UCSD-AML1 (cell line): ENCODE results near the gene SFMBT2.

Experiments
- DNase-seq: peaks from one replicate; lab custom pipeline; 2025; ENCODE audit not compliant: unreplicated experiment; lab: John Stamatoyannopoulos, UW

Gene SFMBT2

GRCh38 chr10:7157091-7157490, 253.7 kb downstream of the SFMBT2 start:
- no peak for DNase-seq

DNA sequence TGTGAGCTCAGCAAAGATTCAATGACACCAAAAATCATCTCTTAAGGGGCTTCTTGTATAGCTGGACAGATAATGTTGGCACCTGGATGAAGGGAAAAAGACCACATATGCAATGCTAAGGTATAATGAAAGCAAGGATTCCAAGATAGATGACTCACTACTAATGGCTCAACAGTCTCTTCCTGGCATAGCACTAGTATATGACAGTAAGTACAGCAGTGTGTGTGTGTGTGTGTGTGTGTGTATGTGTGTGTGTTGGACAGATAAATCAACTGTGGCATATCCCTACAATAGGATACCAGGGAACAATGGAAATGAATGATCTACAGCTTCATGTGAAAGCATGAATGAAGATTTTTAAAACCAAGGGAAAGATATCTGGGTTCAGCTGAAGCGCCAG, 257.1 kb downstream of the SFMBT2 start:
- DNase-seq, result no peak

DNA sequence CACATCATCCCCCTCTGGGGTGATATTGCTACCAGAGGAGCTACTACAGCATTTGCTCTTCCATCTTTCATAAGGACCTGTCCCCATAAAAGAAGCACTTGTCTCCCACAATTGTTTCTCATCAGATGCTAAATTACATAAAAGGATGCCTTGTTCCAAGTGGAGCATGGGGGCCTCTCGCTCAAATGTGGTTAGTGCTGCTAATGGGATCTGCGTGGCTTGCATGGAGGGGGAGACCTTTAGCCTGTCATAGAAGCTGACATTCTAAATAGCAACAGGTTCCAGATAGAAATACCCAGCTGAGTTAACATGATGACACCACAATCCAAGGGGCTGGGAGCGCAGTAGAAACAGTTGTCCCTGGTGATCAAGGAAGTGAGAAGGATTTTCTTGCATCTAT, 257.9 kb downstream of the SFMBT2 start:
- no peak for DNase-seq

DNA sequence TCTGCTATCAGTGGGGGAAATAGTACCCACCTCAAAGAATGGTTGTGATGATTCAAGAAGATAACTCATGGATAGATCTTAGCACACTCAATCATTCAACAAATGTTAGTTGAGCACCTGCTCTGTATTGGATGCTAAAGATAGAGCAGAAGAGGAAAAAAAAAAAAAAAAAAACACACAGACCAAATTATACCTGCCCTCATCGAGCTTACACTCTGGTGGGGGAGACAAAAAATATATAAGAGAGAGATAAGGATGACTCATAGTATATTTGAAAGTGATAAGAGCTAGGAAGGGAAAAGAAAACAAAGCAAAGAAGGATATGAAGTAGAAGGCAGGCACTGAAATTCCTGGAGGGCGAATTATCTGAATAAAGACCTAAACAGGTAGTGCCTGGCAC, 258.5 kb downstream of the SFMBT2 start:
- DNase-seq, result no peak

DNA sequence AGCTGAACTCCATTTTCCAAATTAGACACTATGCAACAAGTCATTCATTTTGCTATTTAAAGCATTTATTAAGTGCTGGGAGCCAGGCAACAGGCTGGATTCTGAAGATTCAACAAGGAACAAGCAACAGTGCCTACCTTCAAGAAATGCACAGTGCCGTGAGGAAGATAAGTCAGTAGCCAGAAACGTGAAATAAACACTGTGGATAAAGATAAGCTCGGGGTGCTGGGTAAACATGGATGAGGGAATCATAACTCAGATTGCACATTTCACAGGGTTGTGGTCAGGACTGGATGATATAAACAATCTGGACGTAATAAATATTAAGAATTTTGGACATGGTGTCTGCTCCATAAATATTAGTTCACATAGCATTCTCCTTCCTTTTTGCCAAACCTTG, 259.3 kb downstream of the SFMBT2 start:
- DNase-seq, result no peak

DNA sequence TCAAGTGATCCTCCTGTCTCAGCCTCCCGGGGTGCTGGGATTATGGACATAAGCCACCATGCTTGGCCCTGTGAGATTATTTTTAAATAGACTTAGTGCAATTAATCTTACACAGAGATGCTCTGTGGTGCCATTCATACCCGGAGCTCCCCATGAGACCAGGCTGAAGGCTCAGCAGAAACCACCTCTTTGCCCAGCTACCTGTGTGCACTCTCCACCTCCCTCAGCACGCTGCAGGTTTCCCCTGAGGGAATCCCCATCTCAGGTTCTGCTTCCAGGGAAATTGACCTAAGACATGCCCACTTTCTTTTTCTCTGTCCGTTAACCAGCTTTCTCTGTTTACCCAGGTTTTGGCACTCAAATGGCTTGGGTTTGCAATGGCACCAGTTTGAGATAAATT, 260.5 kb downstream of the SFMBT2 start:
- no peak for DNase-seq

GRCh38 chr10:7146189-7146588, 264.6 kb downstream of the SFMBT2 start:
- no peak for DNase-seq

DNA sequence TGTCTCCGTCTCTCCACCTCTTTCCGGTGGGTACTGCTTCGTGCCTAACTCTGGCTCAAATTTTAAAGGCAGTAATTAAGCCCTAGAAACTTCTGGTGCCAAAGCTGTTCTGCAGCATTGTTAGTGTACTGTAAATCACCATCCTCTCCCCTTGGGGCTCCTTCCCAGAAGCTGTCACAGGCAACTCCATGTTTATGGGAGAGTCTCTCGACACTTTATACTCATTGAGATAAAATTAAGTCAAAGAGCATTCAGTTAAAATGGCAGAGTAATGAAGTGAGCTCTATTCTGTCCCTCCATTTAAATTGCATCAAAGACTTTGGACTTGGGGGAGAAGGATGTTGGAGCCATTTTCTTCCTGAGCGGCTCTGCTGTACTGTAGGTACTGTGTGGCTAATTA, 274.8 kb downstream of the SFMBT2 start:
- no peak for DNase-seq

- DNase-seq, result no peak
Observed at GRCh38 chr10:7135188-7135587, 275.6 kb downstream of the SFMBT2 start.

GRCh38 chr10:7134448-7134847, 276.4 kb downstream of the SFMBT2 start:
- DNase-seq, result no peak

- no peak for DNase-seq
Observed at GRCh38 chr10:7133958-7134357, 276.9 kb downstream of the SFMBT2 start.

- no peak for DNase-seq
Observed at GRCh38 chr10:7133278-7133677, 277.6 kb downstream of the SFMBT2 start.

DNA sequence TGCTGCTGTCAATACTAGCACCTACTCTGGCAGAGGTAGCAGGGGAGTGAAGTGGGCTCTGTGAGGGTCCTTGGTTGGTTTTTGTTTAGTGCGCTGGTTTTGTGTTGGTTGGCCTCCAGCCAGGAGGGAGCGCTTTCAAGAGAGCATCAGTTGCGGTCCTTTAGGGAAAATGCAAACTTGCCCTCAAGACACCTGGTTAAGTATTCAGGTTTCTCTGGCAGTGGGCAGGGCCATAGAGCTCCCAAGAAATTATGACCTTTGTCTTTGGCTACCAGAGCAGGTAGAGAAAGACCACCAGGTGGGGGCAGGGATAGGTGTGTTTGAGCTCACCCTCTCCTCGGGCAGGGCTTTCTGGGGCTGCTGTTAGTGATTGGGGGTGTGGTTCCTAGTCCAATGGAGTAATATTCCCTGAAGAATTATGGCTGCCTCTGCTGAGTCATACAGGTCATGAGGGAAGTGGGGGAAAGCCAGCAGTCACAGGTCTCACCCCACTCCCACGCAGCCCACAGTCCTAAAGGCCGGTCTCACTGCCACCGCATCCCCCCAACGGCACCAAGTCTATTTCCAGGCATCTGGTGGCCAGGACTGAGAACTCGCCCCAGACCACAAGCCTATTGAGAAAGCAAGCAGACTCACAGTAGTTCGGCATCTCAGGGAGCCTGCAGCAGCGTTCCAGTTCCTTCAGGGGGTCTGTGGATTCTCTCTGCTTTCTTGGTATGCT, 280.5 kb downstream of the SFMBT2 start:
- DNase-seq, result peak; percentile 17

DNA sequence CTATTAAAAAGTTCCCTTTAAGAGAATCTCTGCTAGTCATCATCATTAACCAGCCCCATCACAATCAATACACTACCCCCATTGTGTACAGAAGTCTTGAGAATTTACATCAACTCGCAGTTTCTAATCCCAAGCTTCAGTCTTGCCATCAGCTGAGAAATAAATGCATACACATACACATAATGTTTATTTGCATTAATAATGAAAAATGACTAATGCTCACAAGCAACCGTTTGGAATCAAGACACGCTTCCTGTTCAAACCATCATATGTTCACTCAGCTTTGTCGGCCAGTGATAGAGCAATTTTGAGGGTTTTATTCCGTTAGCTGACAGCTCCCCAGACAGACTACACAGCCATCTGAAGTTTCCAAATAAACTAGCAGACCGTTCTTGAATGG, 287.1 kb downstream of the SFMBT2 start:
- no peak for DNase-seq

DNA sequence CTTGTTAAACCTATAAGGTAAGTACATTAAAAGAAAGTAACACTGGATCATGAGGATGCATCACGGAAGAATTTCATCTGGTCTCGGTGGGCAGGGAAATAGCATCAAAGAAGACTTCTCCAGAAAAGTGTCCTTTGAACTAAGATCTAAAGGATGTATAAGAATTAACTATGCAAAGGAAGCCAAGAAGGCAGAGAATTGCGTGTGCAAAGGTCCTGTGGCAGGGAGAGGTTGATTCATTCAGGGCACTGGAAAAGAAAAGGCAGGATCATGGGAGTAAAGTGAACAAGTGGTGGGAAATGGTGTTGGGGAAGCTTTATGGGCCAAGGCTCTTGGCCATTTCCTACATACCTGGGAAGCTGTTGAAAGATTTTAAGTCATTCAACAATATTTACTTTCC, 288.3 kb downstream of the SFMBT2 start:
- DNase-seq, result no peak

GRCh38 chr10:7121154-7121797, 289.6 kb downstream of the SFMBT2 start:
- DNase-seq, result peak; percentile 66

- DNase-seq, result no peak
Observed at GRCh38 chr10:7119325-7120015, 291.4 kb downstream of the SFMBT2 start.

DNA sequence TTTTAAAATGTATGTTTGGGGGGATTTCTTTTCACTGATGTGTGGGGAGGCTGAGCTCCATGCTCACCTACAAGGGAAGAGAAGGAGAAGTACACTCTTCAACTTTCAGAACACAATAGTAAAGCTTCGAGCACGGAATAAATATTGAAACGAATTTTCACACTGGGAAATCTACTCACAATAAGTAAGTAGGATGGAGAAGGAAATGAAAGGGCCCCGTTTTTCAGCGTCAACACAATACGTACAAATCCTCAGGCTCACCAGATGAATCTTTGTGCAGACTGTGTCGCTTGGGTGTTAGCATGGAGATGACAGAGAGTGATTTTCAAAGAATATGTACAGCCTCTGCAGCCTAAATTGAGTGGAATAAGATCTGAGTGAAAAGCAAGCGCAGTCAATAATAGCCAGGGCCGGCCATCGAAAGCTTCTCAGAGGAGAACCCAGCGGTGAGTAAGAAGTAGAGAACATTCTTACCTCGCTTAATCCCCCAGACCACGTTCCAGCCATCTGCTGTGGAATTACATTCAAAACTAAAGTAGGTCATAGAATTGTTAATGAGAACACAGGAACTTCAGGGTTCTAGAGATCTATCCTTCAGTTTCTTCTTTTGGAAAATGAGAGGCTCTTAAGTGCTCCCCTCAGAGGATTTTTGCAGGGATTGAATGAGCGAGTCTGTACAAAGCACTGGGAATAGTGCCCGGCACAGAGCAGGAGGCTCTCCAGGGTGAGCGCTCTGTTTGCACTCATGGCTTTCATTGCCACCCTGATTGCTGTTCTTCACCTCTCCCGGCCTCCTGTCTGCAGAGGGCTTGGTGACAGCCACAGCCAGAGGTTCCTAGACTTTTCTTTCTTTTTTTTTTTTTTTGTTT, 292.8 kb downstream of the SFMBT2 start:
- DNase-seq, result no peak

DNA sequence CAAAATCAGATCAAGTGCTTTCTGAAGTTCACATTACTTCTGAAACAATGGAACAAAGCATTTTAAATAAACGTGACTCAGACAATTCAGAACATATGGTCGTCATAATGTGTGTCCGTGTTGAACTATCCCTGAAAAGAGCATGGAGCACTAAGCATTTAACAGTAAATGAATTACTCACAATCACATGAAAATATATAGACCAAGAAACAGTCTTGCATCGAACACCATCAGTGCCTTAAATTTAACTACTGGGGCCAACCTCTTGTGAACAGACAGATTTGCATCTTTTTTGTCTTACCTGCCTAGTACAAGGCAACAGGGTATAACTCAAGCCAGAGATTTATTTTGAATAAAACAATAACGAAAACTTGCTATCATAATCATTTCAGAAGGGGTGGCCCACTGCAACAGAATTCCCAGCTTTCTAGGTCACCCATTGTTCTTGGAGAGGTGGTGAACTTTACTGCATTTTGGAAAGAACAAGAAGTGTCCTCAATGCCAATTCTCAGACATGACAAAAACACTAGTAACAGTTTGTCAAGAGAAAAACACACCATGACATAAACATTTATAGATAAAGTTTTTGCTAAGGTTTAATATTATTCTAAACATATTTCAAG, 293.5 kb downstream of the SFMBT2 start:
- no peak for DNase-seq

DNA sequence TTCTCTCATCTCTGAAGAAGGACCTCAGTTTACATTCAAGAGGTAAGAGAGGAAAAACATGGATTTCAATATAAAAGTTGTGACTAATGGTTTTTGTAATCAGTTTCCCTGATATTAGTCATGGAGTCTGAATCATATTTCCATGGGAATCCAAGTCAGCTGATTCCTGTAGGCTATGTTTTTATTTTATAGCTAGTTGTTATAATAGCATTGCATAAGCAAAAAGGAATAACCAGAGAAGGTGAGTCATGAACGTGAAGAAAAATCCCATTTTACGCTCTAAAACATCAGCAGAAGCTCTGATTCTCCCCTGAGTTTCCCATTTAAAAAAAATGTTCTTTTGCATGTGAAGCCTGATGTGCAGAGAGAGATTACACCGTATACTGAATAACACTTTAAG, 299.3 kb downstream of the SFMBT2 start:
- DNase-seq, result no peak

DNA sequence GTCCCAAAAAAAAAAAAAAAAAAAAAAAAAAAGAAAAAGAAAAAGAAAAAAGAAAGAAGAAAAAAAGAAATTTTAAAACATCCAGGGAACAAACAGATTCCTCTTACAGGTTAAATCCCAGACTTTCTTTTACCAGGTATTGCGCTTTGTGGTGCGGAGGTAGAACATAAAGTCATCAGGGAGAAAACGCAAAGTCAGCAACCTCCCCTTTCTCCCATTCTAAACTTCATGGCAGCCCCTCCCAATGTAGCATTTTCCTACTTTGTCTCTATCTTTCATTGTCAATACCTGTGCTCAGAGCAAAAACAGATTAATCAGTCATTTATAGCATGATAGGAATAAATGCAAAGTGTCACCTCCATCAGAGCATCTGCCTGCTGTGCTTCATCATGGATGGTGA, 299.7 kb downstream of the SFMBT2 start:
- DNase-seq, result no peak
